Neural progenitor cell (in vitro differentiated cells): ENCODE results near the gene PPM1A.

Experiments used
- CTCF ChIP-seq: fragments of 200-600 bp; sonication (generic); IDR thresholded peaks from 2 replicates; pipeline ENCODE4 v1.5.1; 2017; ENCODE audit warnings: antibody characterized with exemption, mild to moderate bottlenecking
- EZH2 ChIP-seq: fragments of 200-600 bp; sonication (generic); IDR thresholded peaks from 2 replicates; pipeline ENCODE4 v1.6.1; 2017; ENCODE audit warnings: antibody characterized with exemption, mild to moderate bottlenecking, moderate library complexity

- TF ChIP-seq EZH2 (no peak), CTCF (no peak)
Observed at GRCh38 chr14:60329274-60329673, 80.3 kb downstream of the PPM1A start.
